HepG2 (cell line): ENCODE data around the gene CAMTA1. TPM values are rescaled to one million over a fixed set of nuclear protein-coding genes. Genes with fewer than 3 reads are reported as not detected.

Experiments used
- ATAC-seq: fragments of 200-7000 bp; cut with Tn5 transposase; 3 replicates; pipeline ENCODE4 v1.9.1; 2020; ENCODE audit warnings: mild to moderate bottlenecking, moderate library complexity
- BruUV-seq: library from RNA; stranded (reverse); fragments of 400-500 nt; replicated peaks from 2 replicates; lab custom pipeline; 2021; lab: Mats Ljungman, UMichigan
- CTCF ChIA-PET: fragments of 300-600 bp; formaldehyde crosslinking; extraction: SDS; loops from one replicate; lab custom pipeline; 2021; ENCODE audit warnings: low total read pairs, inconsistent platforms, low intra/inter-chr PET ratio; lab: Yijun Ruan, JAX
- POLR2A ChIA-PET: fragments of 350-600 bp; sonication (Branson Sonifier 250); formaldehyde crosslinking; loops from one replicate; lab custom pipeline; 2020; ENCODE audit warnings: antibody characterized with exemption, inconsistent platforms; lab: Yijun Ruan, JAX
- DNase-seq: peaks from one replicate; pipeline ENCODE4 v3.0.0-alpha.2; 2015; ENCODE audit warnings: low spot score
- FAIRE-seq: peaks from 3 replicates; lab custom pipeline; 2011; peaks lifted over from hg19 to GRCh38; lab: Jason Lieb, UNC
- H2AFZ ChIP-seq: one replicate; pipeline ENCODE4 v1.6.1; 2011; ENCODE audit warnings: low read length, inconsistent platforms
- H3K27ac ChIP-seq: fragments of 300-600 bp; 3 replicates; pipeline ENCODE4 v1.8.0; 2011; ENCODE audit warnings: mixed run types, mild to moderate bottlenecking, mixed read lengths, low read length, inconsistent platforms; ENCODE audit not compliant: insufficient read depth; ENCODE audit errors: extremely low read length
- H3K27me3 ChIP-seq, 2 experiments: fragments of 200-600 bp in 1 of 2; 2 replicates in 1 of 2; 3 replicates in 1 of 2; pipeline versions ENCODE4 v1.6.0 to v1.8.0; 2011; ENCODE audit warnings: low read length in 2 of 2, mild to moderate bottlenecking in 2 of 2, moderate library complexity in 2 of 2, inconsistent platforms in 1 of 2; ENCODE audit not compliant: insufficient read depth in 2 of 2, control insufficient read depth in 1 of 2
- H3K36me3 ChIP-seq, 2 experiments: fragments of 200-600 bp in 1 of 2; replicated peaks in 1 of 2; 2 replicates in 1 of 2; 3 replicates in 1 of 2; pipeline versions ENCODE4 v1.5.1 to v1.8.0; 2011; ENCODE audit warnings: low read length in 2 of 2, inconsistent platforms in 1 of 2; ENCODE audit not compliant: insufficient read depth in 2 of 2, control insufficient read depth in 1 of 2
- H3K4me1 ChIP-seq: 2 replicates; pipeline ENCODE4 v1.5.1; 2012; ENCODE audit warnings: low read length, inconsistent platforms; ENCODE audit not compliant: insufficient read depth
- H3K4me2 ChIP-seq: 2 replicates; pipeline ENCODE4 v1.6.0; 2011; ENCODE audit warnings: low read depth, low read length, inconsistent platforms
- H3K4me3 ChIP-seq, 3 experiments: fragments of 200-600 bp in 1 of 3; sonication (generic), shearing (Covaris generic) in 1 of 3; replicated peaks in 1 of 3; 2 replicates each; pipeline ENCODE4 v1.5.1; 2011 to 2016; ENCODE audit warnings: low read length in 3 of 3, inconsistent platforms in 2 of 3, low read depth in 2 of 3, mild to moderate bottlenecking in 2 of 3, control low read depth in 1 of 3, mixed read lengths in 1 of 3; ENCODE audit not compliant: insufficient read depth in 1 of 3
- H3K79me2 ChIP-seq: one replicate; pipeline ENCODE4 v1.6.1; 2011; ENCODE audit warnings: low read length, inconsistent platforms; ENCODE audit not compliant: insufficient read depth
- H3K9ac ChIP-seq: 2 replicates; pipeline ENCODE4 v1.6.0; 2011; ENCODE audit warnings: mild to moderate bottlenecking, low read depth, low read length, inconsistent platforms; ENCODE audit not compliant: insufficient read depth
- H3K9me3 ChIP-seq: 2 replicates; pipeline ENCODE4 v1.5.1; 2012; ENCODE audit warnings: mild to moderate bottlenecking, low read length
- H4K20me1 ChIP-seq: 2 replicates; pipeline ENCODE4 v1.6.0; 2011; ENCODE audit warnings: inconsistent platforms, mild to moderate bottlenecking, low read length, moderate library complexity; ENCODE audit not compliant: insufficient read depth
- CBFB ChIP-seq: sonication (generic); formaldehyde crosslinking; IDR thresholded peaks from 2 replicates; pipeline ENCODE4 v1.4.0; 2020; ENCODE audit warnings: missing genetic modification reagents
- CCDC6 ChIP-seq: sonication (generic); formaldehyde crosslinking; IDR thresholded peaks from 2 replicates; pipeline ENCODE4 v1.8.1; 2022; ENCODE audit warnings: mild to moderate bottlenecking, missing genetic modification reagents, moderate library complexity
- MAFG ChIP-seq: sonication (generic); formaldehyde crosslinking; IDR thresholded peaks from 2 replicates; pipeline ENCODE4 v1.5.1; 2020; ENCODE audit warnings: mild to moderate bottlenecking, missing genetic modification reagents
- MYNN ChIP-seq: sonication (generic); formaldehyde crosslinking; IDR thresholded peaks from 2 replicates; pipeline ENCODE4 v1.4.0; 2020; ENCODE audit warnings: mild to moderate bottlenecking, low read depth, missing genetic modification reagents
- NR3C1 ChIP-seq: sonication (generic); formaldehyde crosslinking; IDR thresholded peaks from 2 replicates; pipeline ENCODE4 v1.4.0; 2020; ENCODE audit warnings: missing genetic modification reagents
- PHF5A ChIP-seq: IDR thresholded peaks from one replicate; pipeline ENCODE4 v1.6.1; 2018; ENCODE audit warnings: low read depth, missing genetic modification reagents; ENCODE audit not compliant: unreplicated experiment
- TBX2 ChIP-seq: sonication (generic); formaldehyde crosslinking; IDR thresholded peaks from 2 replicates; pipeline ENCODE4 v1.5.0; 2020; ENCODE audit warnings: missing genetic modification reagents, mild to moderate bottlenecking, borderline replicate concordance
- ZFP82 ChIP-seq: sonication (generic); formaldehyde crosslinking; IDR thresholded peaks from 2 replicates; pipeline ENCODE4 v1.5.1; 2020; ENCODE audit warnings: mild to moderate bottlenecking, missing genetic modification reagents, borderline replicate concordance
- ZNF431 ChIP-seq: sonication (generic); formaldehyde crosslinking; IDR thresholded peaks from 2 replicates; pipeline ENCODE4 v1.9.0; 2022; ENCODE audit warnings: missing genetic modification reagents, low read depth, mild to moderate bottlenecking, borderline replicate concordance
- ZNF503 ChIP-seq: sonication (generic); formaldehyde crosslinking; IDR thresholded peaks from 2 replicates; pipeline ENCODE4 v1.4.0; 2020; ENCODE audit warnings: missing genetic modification reagents
- ZNF569 ChIP-seq: sonication (generic); formaldehyde crosslinking; IDR thresholded peaks from 2 replicates; pipeline ENCODE4 v1.5.0; 2020; ENCODE audit warnings: mild to moderate bottlenecking, missing genetic modification reagents, moderate library complexity, borderline replicate concordance
- ZNF605 ChIP-seq: sonication (generic); formaldehyde crosslinking; IDR thresholded peaks from 2 replicates; pipeline ENCODE4 v1.8.0; 2022; ENCODE audit warnings: mild to moderate bottlenecking, missing genetic modification reagents
- ZNF607 ChIP-seq: sonication (generic); formaldehyde crosslinking; IDR thresholded peaks from 2 replicates; pipeline ENCODE4 v1.5.1; 2020; ENCODE audit warnings: missing genetic modification reagents, mild to moderate bottlenecking, borderline replicate concordance
- ZNF781 ChIP-seq: sonication (generic); formaldehyde crosslinking; IDR thresholded peaks from 2 replicates; pipeline ENCODE4 v1.5.1; 2020; ENCODE audit warnings: borderline replicate concordance, mild to moderate bottlenecking, missing genetic modification reagents; ENCODE audit errors: not compliant biosample characterization
- whole genome bisulfite sequencing: methylation state at CpG from one replicate; pipeline ENCODE4 v1.1.6; 2017; ENCODE audit warnings: low lambda C conversion rate; 5-methylcytosine and 5-hydroxymethylcytosine counted together
- in situ Hi-C: cut with HindIII; loops from 2 replicates; pipeline ENCODE4 v1.10.0; 2017; ENCODE audit warnings: low pct_unique_long_range_greater_than_20kb; ENCODE audit not compliant: extremely low pct_ligation_motif_present
- intact Hi-C: fragments of 100-400 bp; cut with micrococcal nuclease; formaldehyde crosslinking; loops from one replicate; pipeline ENCODE4 v1.10.0; 2022; ENCODE audit not compliant: unreplicated experiment
- polyA plus RNA-seq, 8 experiments: library from polyadenylated mRNA; depleted of rRNA in 3 of 8; stranded (reverse) in 7 of 8; unstranded in 1 of 8; fragments of >200 nt; fragmentation: Illumina TruSeq in 4 of 8; extraction: Trizol in 4 of 8; gene quantifications; 2 replicates each; pipeline versions ENCODE4 v1.2.1 to v1.2.3, GENCODE V29; 2011 to 2016; ENCODE audit warnings: low read depth in 4 of 8, missing spikeins in 1 of 8, mixed read lengths in 1 of 8; ENCODE audit not compliant: insufficient read depth in 1 of 8
- total RNA-seq, 5 experiments: library from RNA; depleted of rRNA; stranded (reverse); fragments of >200 nt; fragmentation: Illumina TruSeq; extraction: Trizol; gene quantifications; 2 replicates each; pipeline ENCODE4 v1.2.3, GENCODE V29; 2016; ENCODE audit warnings: low read depth in 1 of 5
- TF ChIP-seq, protein P1 (sequence below): sonication (generic); formaldehyde crosslinking; IDR thresholded peaks from 2 replicates; pipeline ENCODE4 v1.4.0; 2020; ENCODE audit warnings: low read depth, mild to moderate bottlenecking, missing genetic modification reagents

CAMTA1 gene
- total and polyA plus RNA-seq, 2 of the 13 experiments (the other 11 are each of a cell fraction or from before 2014, with no cell fraction given) = 25.0 to 36.4 TPM

DNA sequence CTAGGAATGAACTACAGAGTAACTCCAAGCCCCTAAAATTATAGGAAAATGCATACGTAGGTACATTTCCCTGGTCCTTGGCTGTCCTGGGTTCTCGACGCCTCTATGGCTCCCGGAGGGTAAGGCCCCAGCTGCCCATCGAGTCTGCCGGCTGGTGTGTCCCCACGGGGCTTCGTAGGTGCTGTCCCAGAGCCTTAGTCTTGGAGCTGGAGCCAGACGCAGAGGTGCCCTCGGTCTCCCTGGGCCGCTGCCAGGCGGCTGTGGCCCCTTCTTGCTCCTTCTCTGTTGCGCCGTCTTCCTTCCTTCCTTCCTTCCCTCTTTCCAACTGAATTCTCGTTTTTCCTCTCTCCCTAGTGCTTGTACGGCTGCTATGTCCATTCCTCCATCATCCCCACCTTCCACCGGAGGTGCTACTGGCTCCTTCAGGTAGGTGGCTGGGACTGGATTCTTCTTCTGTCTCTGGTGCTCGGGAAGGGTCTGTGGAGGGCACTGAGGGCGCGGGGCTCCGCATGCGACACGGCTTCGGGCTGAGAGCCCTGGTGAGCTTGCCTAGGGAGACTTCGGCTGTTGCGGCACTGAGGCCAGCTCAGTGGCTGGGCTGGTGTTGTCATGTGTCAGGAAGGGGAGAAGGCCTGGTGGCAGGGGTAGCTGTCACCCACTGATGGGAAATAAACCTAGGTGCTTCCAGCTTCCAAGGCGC, 682.4 kb downstream of the CAMTA1 start:
- TF ChIP-seq NR3C1 (CRISPR knock-in tag) = no peak
- no peak for TF ChIP-seq TBX2 (CRISPR knock-in tag)
- TF ChIP-seq ZFP82 = no peak
- TF ChIP-seq ZNF431 (CRISPR knock-in tag) = no peak
- TF ChIP-seq CBFB (CRISPR knock-in tag) = no peak
- no peak for TF ChIP-seq PHF5A
- TF ChIP-seq ZNF605 = no peak
- TF ChIP-seq CCDC6 (CRISPR knock-in tag) = no peak
- ATAC-seq (no peak), DNase-seq (no peak), FAIRE-seq (no peak)
- Histone ChIP-seq H3K9ac (no peak overlapping the region), H2AFZ (no peak overlapping the region), H3K79me2 (no peaks in the 10 kb centered on the region), H3K4me2 (no peak overlapping the region), H3K27me3 (peaks cover 14 to 67% of the 10 kb centered on the region in 2 experiments; a peak in 4 of 5 replicates), H3K27ac (no peak overlapping the region), H3K4me3 (no peak overlapping the region), H3K4me1 (no peaks in the 10 kb centered on the region), H3K36me3 (no peaks in the 10 kb centered on the region), H4K20me1 (no peaks in the 10 kb centered on the region), H3K9me3 (no peaks in the 10 kb centered on the region)
- intact Hi-C loops = no loop called here
- BruUV-seq = no TSS peak
- in situ Hi-C loops = no loop called here
- CTCF ChIA-PET = no interaction called here
- POLR2A ChIA-PET = no interaction called here
- WGBS = 53% methylated on average over 20 of the region's 27 CpGs

DNA sequence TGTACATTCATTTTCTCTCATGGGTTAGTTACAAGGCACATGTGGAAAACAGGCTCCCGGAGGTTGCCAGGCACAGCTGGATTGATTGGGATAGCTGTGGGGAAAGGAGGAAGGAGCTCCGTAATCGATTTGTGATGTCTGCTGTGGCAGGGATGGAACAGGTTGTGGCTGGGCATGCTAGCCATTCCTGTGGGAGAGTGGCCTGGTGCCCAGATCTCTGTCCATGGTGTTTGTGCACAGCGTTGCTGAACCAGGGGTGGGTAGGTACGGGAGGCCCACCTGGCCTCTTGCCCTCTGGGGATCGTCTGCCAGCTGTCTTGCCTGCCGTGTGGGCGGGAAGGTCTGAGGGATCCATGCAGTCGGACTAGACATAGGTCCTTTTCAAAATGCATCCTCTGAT, 683.0 kb downstream of the CAMTA1 start:
- no TSS peak for BruUV-seq
- POLR2A ChIA-PET = no interaction called here

More for the DNA sequence above, 683.0 kb downstream of the CAMTA1 start:
- Histone ChIP-seq H3K4me2 (no peak overlapping the region), H3K4me1 (no peaks in the 10 kb centered on the region), H4K20me1 (no peaks in the 10 kb centered on the region), H3K36me3 (no peaks in the 10 kb centered on the region), H3K79me2 (no peaks in the 10 kb centered on the region), H2AFZ (no peak overlapping the region), H3K4me3 (no peak overlapping the region), H3K9ac (no peak overlapping the region), H3K27me3 (peaks cover 12 to 64% of the 10 kb centered on the region in 2 experiments; a peak in 4 of 5 replicates), H3K27ac (no peak overlapping the region), H3K9me3 (no peaks in the 10 kb centered on the region)
- CTCF ChIA-PET = no interaction called here
- no peak for FAIRE-seq
- TF ChIP-seq ZNF781 (CRISPR knock-in tag) (no peak), MYNN (CRISPR knock-in tag) (no peak), ZNF607 (CRISPR knock-in tag) (no peak), ZNF569 (CRISPR knock-in tag) (no peak), ZNF503 (CRISPR knock-in tag) (no peak), MAFG (no peak)
- TF ChIP-seq, protein P1, sequence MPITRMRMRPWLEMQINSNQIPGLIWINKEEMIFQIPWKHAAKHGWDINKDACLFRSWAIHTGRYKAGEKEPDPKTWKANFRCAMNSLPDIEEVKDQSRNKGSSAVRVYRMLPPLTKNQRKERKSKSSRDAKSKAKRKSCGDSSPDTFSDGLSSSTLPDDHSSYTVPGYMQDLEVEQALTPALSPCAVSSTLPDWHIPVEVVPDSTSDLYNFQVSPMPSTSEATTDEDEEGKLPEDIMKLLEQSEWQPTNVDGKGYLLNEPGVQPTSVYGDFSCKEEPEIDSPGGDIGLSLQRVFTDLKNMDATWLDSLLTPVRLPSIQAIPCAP (CRISPR knock-in tag) = no peak
- in situ Hi-C loops = no loop called here
- DNase-seq = no peak
- ATAC-seq = no peak
- WGBS = 57% methylated on average over 3 of the region's 9 CpGs
- intact Hi-C loops = no loop called here
